IMR-90 (cell line): ENCODE measurements around the gene STARD13. TPM values are rescaled to one million over a fixed set of nuclear protein-coding genes. Genes with fewer than 3 reads are reported as not detected.

Experiments
- ATAC-seq: fragments of 200-7000 bp; cut with Tn5 transposase; 2 replicates; pipeline ENCODE4 v1.9.1; 2020; ENCODE audit warnings: low read depth, mild to moderate bottlenecking, moderate library complexity
- BruUV-seq: library from RNA; stranded (reverse); fragments of 400-500 nt; replicated peaks from 2 replicates; lab custom pipeline; 2021; lab: Mats Ljungman, UMichigan
- CTCF ChIA-PET: fragments of 300-600 bp; formaldehyde crosslinking; extraction: SDS; loops from one replicate; lab custom pipeline; 2021; ENCODE audit warnings: antibody characterized with exemption; lab: Yijun Ruan, JAX
- POLR2A ChIA-PET: fragments of 300-600 bp; sonication (Branson Sonifier 250); formaldehyde crosslinking; loops from one replicate; lab custom pipeline; 2022; ENCODE audit warnings: antibody characterized with exemption; ENCODE audit not compliant: unreplicated experiment; lab: Charles Lee
- DNase-seq: peaks from one replicate; pipeline ENCODE4 v3.0.0; 2013
- H2AFZ ChIP-seq: replicated peaks from 2 replicates; pipeline ENCODE3; 2013; ENCODE audit warnings: low read length, mild to moderate bottlenecking; ENCODE audit not compliant: poor library complexity
- H2AK5ac ChIP-seq: 2 replicates; pipeline ENCODE4 v1.6.1; 2013; ENCODE audit warnings: low read depth, low read length, inconsistent platforms
- H2AK9ac ChIP-seq: replicated peaks from 2 replicates; pipeline ENCODE3; 2013; ENCODE audit warnings: mild to moderate bottlenecking, low read depth, low read length, moderate library complexity; ENCODE audit not compliant: poor library complexity
- H2BK120ac ChIP-seq: 2 replicates; pipeline ENCODE4 v1.6.1; 2013; ENCODE audit warnings: low read depth, low read length, inconsistent platforms
- H2BK15ac ChIP-seq: 3 replicates; pipeline ENCODE4 v1.6.1; 2013; ENCODE audit warnings: low read depth, low read length, inconsistent platforms
- H2BK20ac ChIP-seq: 2 replicates; pipeline ENCODE4 v1.6.1; 2013; ENCODE audit warnings: low read depth, mild to moderate bottlenecking, inconsistent platforms, low read length, moderate library complexity
- H2BK5ac ChIP-seq: 2 replicates; pipeline ENCODE4 v1.6.1; 2013; ENCODE audit warnings: mild to moderate bottlenecking, low read depth, low read length, inconsistent platforms; ENCODE audit not compliant: poor library complexity, severe bottlenecking
- H3K14ac ChIP-seq: replicated peaks from 2 replicates; pipeline ENCODE4 v1.6.1; 2013; ENCODE audit warnings: low read depth, low read length, inconsistent platforms
- H3K18ac ChIP-seq: 2 replicates; pipeline ENCODE4 v1.6.1; 2013; ENCODE audit warnings: low read depth, low read length, control low read depth
- H3K23ac ChIP-seq: 2 replicates; pipeline ENCODE4 v1.6.1; 2013; ENCODE audit warnings: low read depth, low read length, inconsistent platforms
- H3K27ac ChIP-seq: 2 replicates; pipeline ENCODE4 v1.5.1; 2013; ENCODE audit warnings: mild to moderate bottlenecking, control low read depth, low read length; ENCODE audit not compliant: insufficient read depth
- H3K27me3 ChIP-seq: 2 replicates; pipeline ENCODE4 v1.6.1; 2013; ENCODE audit warnings: low read length; ENCODE audit not compliant: control insufficient read depth, insufficient read depth
- H3K36me3 ChIP-seq: 2 replicates; pipeline ENCODE4 v1.6.1; 2013; ENCODE audit warnings: low read length, mixed read lengths; ENCODE audit not compliant: control insufficient read depth, insufficient read depth
- H3K4ac ChIP-seq: 2 replicates; pipeline ENCODE4 v1.6.1; 2013; ENCODE audit warnings: low read depth, low read length, inconsistent platforms
- H3K4me1 ChIP-seq: 2 replicates; pipeline ENCODE4 v1.6.1; 2013; ENCODE audit warnings: low read length, mixed read lengths; ENCODE audit not compliant: control insufficient read depth, insufficient read depth
- H3K4me2 ChIP-seq: 2 replicates; pipeline ENCODE4 v1.6.1; 2013; ENCODE audit warnings: low read depth, mild to moderate bottlenecking, control low read depth, low read length, moderate library complexity
- H3K4me3 ChIP-seq: 2 replicates; pipeline ENCODE4 v1.5.1; 2013; ENCODE audit warnings: low read depth, mild to moderate bottlenecking, control low read depth, low read length, moderate library complexity; ENCODE audit not compliant: insufficient read depth
- H3K56ac ChIP-seq: 2 replicates; pipeline ENCODE4 v1.6.1; 2013; ENCODE audit warnings: low read length, inconsistent platforms; ENCODE audit not compliant: insufficient read depth; ENCODE audit errors: extremely low read depth
- H3K79me1 ChIP-seq, 2 experiments: 2 replicates each; pipeline ENCODE4 v1.6.1; 2013; ENCODE audit warnings: low read length in 2 of 2, inconsistent platforms in 1 of 2, low read depth in 1 of 2
- H3K9ac ChIP-seq: 2 replicates; pipeline ENCODE4 v1.6.1; 2013; ENCODE audit warnings: low read depth, low read length, control low read depth
- H3K9me1 ChIP-seq: 2 replicates; pipeline ENCODE4 v1.6.1; 2013; ENCODE audit warnings: low read length, inconsistent platforms; ENCODE audit not compliant: insufficient read depth
- H3K9me3 ChIP-seq: 2 replicates; pipeline ENCODE4 v1.6.1; 2013; ENCODE audit warnings: low read length; ENCODE audit not compliant: control insufficient read depth, insufficient read depth
- H4K20me1 ChIP-seq: 2 replicates; pipeline ENCODE4 v1.6.1; 2013; ENCODE audit warnings: low read length, inconsistent platforms; ENCODE audit not compliant: insufficient read depth
- H4K5ac ChIP-seq: 2 replicates; pipeline ENCODE4 v1.6.1; 2013; ENCODE audit warnings: mild to moderate bottlenecking, low read depth, low read length, control low read depth
- H4K8ac ChIP-seq, 2 experiments: 2 replicates each; pipeline ENCODE4 v1.6.1; 2013; ENCODE audit warnings: low read depth in 2 of 2, low read length in 2 of 2, control low read depth in 1 of 2, inconsistent platforms in 1 of 2
- H4K91ac ChIP-seq: 2 replicates; pipeline ENCODE4 v1.6.1; 2013; ENCODE audit warnings: low read depth, low read length, inconsistent platforms; ENCODE audit not compliant: insufficient read depth
- CTCF ChIP-seq: conservative IDR thresholded peaks from 2 replicates; pipeline ENCODE4 v1.5.1; 2012; ENCODE audit warnings: mild to moderate bottlenecking, low read depth, low read length, improper control_type of control experiment
- MAFK ChIP-seq: IDR thresholded peaks from 2 replicates; pipeline ENCODE4 v1.6.1; 2012; ENCODE audit warnings: low read depth, low read length, improper control_type of control experiment
- MAZ ChIP-seq: IDR thresholded peaks from 2 replicates; pipeline ENCODE4 v1.6.1; 2012; ENCODE audit warnings: low read depth, mild to moderate bottlenecking, low read length, improper control_type of control experiment, moderate library complexity, borderline replicate concordance
- NFE2L2 ChIP-seq: fragments of 150-350 bp; IDR thresholded peaks from 2 replicates; pipeline ENCODE4 v1.6.1; 2016; ENCODE audit warnings: low read depth, mild to moderate bottlenecking, low read length
- SMC3 ChIP-seq: fragments of 150-350 bp; IDR thresholded peaks from 2 replicates; pipeline ENCODE4 v1.6.1; 2016; ENCODE audit warnings: low read depth, mild to moderate bottlenecking, antibody characterized with exemption, low read length, moderate library complexity
- USF2 ChIP-seq: fragments of 150-350 bp; IDR thresholded peaks from 2 replicates; pipeline ENCODE4 v1.6.1; 2017; ENCODE audit warnings: mild to moderate bottlenecking, antibody characterized with exemption, low read length, low read depth
- WGBS, 2 experiments: methylation state at CpG; one replicate each; pipeline versions ENCODE4 v1.1.5 to v1.1.7; 2013; ENCODE audit warnings: missing lambda C conversion rate in 2 of 2; ENCODE audit not compliant: insufficient read length in 1 of 2; ENCODE audit errors: extremely low coverage in 2 of 2; 5-methylcytosine and 5-hydroxymethylcytosine counted together
- dilution Hi-C: fragments of 300-500 bp; cut with HindIII; formaldehyde crosslinking; loops from one replicate; pipeline ENCODE4 v1.14.3; 2018; ENCODE audit warnings: low sequenced_read_pairs; ENCODE audit not compliant: unreplicated experiment
- in situ Hi-C: fragments of 300-500 bp; cut with MboI; formaldehyde crosslinking; loops from 3 replicates; pipeline ENCODE4 v1.14.3; 2019; ENCODE audit warnings: low sequenced_read_pairs, inconsistent platforms, mixed read lengths
- intact Hi-C: fragments of 100-400 bp; cut with micrococcal nuclease; formaldehyde crosslinking; loops from 2 replicates; pipeline ENCODE4 v1.10.0; 2022
- polyA plus RNA-seq, 3 experiments: library from polyadenylated mRNA; depleted of rRNA; stranded (reverse); fragments of >200 nt; gene quantifications; 2 replicates each; pipeline ENCODE4 v1.2.3, GENCODE V29; 2012; ENCODE audit warnings: low replicate concordance in 1 of 3
- total RNA-seq: library from RNA; depleted of rRNA; stranded (reverse); fragments of >200 nt; gene quantifications from 2 replicates; pipeline ENCODE4 v1.2.3, GENCODE V29; 2012

The STARD13 gene
- total and polyA plus RNA-seq, 2 of the 4 experiments (the other 2 are of a cell fraction): 23.6 to 46.6 TPM

- ChIA-PET POLR2A (no interaction called here), CTCF (interaction anchor here (1.0 kb wide), 1 partner anchor 13 kb away, joined by 5 read pairs; no protein-coding TSS in a partner anchor)
- H2BK5ac ChIP-seq: no peak overlapping the region
- H3K4me1 ChIP-seq: no peaks in the 10 kb centered on the region
- no peaks in the 10 kb centered on the region for H4K20me1 ChIP-seq
- no peak overlapping the region for H3K14ac ChIP-seq
- no peaks in the 10 kb centered on the region for H3K9me3 ChIP-seq
- no peaks in the 10 kb centered on the region for H3K36me3 ChIP-seq
- intact Hi-C loops: no loop called here
- no peak overlapping the region for H3K4me2 ChIP-seq
- no peak overlapping the region for H3K9ac ChIP-seq
- dilution Hi-C loops: no loop called here
- 83% methylated on average over 1 of the region's 2 CpGs; no CpG with 5 or more reads in 1 of the 2 experiments for WGBS, 2 experiments
- in situ Hi-C loops: no loop called here
- H3K27ac ChIP-seq: no peak overlapping the region
- H3K18ac ChIP-seq: no peak overlapping the region
- no peak overlapping the region for H2BK20ac ChIP-seq
- no peaks in the 10 kb centered on the region for H3K79me1 ChIP-seq
- TF ChIP-seq NFE2L2 (no peak), USF2 (no peak), MAZ (no peak), CTCF (no peak), MAFK (no peak), SMC3 (no peak)
- H3K27me3 ChIP-seq: no peaks in the 10 kb centered on the region
- H3K4me3 ChIP-seq: no peak overlapping the region
- H4K5ac ChIP-seq: no peak overlapping the region
- no peak overlapping the region for H3K4ac ChIP-seq
- no peak overlapping the region for H3K56ac ChIP-seq
- BruUV-seq: no TSS peak
- no peak overlapping the region for H3K23ac ChIP-seq
- no peak overlapping the region for H2BK15ac ChIP-seq
- no peaks in the 10 kb centered on the region for H3K9me1 ChIP-seq
- H4K8ac ChIP-seq: no peak overlapping the region
- no peak overlapping the region for H2AFZ ChIP-seq
- DNase-seq: peak; percentile 19
- no peak overlapping the region for H4K91ac ChIP-seq
- no peak overlapping the region for H2BK120ac ChIP-seq
- H2AK5ac ChIP-seq: no peak overlapping the region
- H2AK9ac ChIP-seq: no peak overlapping the region
- no peak for ATAC-seq
These were observed 214.8 kb downstream of the STARD13 start for GRCh38 chr13:33070713-33071112.
